Inferior parietal cortex (tissue), 1 donor: ENCODE data around the gene C21orf91.

ENCODE experiments used
- DNase-seq: peaks from one replicate; pipeline ENCODE4 v3.0.0-alpha.2; 2016; ENCODE audit errors: extremely low spot score

Gene C21orf91

GRCh38 chr21:17797967-17798366 lies 21.2 kb downstream of the C21orf91 start:
- DNase-seq, result no peak

DNA sequence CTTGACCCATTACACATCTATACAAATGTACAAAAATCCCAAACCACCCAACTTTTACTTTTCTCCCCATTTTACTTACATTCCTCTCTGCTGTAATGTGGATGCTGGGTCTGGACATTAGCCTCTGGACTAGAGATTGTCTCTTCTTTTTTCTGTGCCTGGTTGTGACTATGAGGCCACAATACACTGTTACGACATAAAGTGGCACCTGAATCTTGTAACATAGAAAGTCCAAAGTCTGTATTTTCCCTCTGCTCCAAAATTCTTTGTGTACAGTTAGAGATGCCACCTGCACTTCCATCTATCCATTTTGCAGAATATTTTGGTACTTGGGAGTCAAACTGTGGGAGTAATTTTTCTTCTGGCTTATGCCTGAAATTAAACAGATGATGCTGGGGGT lies 22.7 kb downstream of the C21orf91 start:
- no peak for DNase-seq

GRCh38 chr21:17796037-17796403 lies 23.1 kb downstream of the C21orf91 start:
- DNase-seq, result no peak

DNA sequence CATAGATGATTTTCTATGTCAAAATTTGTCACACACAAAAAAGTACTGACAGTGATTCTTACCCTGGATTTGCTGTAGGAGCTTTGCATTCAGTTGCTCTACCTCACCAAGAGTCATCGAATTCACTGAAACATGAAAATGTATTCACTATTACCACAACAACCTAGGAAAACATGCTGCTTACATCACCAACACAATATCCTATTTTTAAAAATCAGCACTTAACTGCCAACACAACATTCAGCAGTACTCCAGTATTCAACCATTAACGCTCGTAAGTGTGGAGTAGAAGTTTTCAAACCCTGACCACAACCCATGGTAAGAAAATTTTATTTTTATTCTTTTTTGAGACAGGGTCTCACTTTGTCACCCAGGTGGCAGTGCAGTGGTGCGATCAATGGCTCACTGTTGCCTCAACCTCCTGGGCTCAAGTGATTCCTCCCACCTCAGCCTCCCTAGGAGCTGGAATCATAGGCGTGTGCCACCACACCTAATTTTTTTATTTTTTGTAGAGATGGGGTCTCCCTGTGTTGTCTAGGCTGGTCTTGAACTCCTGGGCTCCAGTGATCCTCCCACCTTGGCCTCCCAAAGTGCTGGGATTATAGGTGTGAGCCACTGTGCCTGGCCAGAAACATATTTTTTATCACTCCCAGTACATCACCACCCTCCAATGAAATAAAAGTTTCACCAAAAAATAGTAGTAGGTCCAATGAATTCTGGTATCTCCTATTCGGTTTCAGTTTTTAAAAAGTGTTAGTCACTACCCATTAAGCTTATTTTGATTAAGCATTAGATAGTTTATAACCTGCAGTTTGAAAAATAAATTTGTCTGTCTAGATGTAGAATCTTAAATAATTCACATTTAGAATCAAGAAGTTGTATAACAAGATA lies 23.8 kb downstream of the C21orf91 start:
- no peak for DNase-seq

DNA sequence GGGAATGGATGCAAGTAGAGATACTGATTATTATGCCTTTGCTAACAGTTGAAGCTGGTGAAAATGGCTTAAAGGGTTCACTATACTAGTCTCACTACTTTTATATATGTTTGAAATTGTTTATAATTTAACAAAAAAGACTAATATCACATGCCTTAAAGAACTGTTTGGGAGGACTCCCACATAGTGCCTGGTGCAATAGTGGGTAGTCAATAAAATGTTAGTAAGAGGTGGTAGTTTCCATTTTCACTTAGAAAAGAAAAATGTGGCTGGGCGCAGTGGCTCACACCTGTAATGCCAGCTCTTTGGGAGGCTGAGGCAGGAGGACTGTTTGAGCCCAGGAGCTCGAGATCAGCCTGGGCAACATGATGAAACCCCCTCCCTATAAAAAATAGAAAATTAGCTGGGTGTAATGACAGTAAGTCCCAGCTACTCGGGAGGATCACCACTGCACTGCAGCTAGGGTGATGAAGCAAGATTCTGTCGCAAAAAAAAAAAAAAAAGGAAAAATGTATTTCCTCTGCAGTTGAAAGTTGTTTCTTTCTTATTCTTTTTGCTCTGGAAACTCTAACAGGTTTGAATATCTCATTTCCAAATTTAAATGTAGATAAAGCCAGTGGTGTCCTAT lies 24.5 kb downstream of the C21orf91 start:
- no peak for DNase-seq

DNA sequence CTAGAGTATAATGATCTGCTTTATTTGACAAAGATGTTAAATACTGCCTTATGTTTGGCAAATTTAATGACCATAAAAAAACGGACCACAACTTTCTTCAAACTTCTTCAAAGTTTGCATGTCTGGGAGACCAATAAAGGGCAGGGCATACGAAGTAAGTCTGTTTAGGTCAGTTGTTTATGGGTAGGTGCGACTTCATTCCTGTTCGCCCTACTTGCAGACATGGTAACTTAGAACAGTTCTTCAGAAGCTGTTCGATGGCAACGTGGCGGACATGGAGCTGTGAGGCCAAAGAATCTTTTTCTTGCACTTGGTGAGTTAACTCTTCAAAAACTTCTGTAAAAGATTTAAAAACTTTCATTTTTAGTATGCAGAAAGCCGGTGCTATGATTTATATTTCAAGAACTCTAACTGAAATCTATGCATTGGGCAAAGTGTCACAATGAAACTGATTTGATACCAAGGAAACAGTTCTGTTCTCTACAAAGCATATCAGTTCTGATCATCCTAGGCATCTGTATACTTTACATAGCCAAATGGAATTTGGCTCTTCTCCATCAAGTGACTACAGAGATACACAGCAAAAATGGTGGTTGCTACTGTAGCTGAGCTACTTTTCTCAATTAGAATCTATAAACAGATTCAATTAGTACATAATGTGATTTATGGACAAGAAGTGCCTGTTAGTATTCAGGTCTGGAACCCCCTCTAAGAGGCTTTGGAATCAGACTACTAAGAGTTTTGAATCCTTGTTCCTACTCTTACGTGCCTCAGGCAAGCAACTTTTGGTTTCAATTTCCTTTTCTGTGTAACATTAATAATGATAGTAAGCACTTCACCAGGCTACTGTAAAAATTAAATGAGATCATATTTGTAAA lies 25.7 kb downstream of the C21orf91 start:
- no peak for DNase-seq

- no peak for DNase-seq
Measured at GRCh38 chr21:17789656-17790055, 29.5 kb downstream of the C21orf91 start.

DNA sequence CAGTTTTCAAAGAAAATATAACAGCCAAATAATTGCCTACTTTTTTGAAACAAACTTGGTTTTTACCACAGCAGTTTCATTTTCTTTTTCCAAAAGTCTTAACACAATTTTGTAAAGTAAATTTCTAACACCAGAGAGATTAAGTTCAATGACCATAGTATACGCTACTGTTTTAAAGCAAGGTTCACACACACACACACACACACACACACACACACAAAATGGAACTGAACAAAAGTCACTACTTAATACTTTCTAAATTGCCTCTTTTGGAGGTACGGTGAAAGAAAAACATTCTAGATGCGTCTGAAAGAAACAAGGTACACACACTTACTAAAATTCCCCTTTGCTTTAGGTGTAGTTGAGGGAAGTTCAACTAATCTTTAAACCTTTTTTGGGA lies 30.1 kb downstream of the C21orf91 start:
- DNase-seq, result no peak

DNA sequence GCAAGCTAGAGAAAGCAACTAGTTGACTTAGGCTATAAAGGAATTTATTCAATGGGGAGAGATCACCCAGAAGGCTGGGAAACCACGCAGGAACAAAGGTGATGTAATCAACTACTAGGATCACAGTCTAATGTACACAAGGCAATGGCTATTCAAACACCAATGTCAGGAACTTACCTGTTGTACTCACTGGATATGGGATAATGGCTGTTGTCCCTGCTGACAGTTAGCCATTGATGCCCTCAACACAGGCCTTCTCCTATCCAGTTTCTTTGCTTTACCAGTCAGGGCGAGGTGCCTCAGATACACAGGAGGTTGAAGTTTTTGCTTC lies 32.3 kb downstream of the C21orf91 start:
- no peak for DNase-seq

DNA sequence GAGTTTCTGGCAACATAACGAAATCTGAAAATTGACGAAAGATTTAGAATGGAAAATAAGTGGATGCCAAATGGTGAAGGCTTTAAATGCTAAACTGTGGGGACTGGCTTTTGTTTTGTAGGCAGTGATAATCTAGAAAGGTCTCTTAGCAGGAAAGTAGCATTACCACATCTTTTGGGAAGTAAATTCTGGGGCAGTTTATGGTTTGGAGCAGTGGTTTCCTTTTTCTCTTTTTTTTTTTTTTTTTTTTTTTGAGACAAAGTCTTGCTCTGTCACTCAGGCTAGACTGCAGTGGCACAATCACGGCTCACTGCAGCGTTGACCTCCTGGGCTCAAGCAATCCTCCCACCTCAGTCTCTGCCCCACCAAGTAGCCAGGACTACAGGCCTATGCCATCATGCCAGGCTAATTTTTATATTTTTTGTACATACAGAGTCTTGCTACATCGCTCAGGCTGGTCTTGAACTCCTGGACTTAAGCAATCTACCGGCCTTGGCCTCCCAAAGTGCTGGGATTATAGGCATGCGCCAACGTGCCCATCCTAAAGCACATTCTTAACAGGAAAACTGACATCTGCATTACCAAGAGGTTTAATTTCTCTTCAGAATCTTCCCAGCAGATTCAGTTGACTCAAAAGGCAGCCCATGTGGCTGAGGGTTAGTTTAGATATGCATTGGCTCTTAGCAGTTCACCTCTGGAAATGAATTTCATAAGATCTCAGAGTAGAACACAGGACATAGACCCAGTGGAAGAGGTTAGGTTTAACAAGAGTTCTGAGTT lies 32.9 kb downstream of the C21orf91 start:
- no peak for DNase-seq

- DNase-seq, result no peak
Measured at GRCh38 chr21:17785403-17785788, 33.8 kb downstream of the C21orf91 start.

DNA sequence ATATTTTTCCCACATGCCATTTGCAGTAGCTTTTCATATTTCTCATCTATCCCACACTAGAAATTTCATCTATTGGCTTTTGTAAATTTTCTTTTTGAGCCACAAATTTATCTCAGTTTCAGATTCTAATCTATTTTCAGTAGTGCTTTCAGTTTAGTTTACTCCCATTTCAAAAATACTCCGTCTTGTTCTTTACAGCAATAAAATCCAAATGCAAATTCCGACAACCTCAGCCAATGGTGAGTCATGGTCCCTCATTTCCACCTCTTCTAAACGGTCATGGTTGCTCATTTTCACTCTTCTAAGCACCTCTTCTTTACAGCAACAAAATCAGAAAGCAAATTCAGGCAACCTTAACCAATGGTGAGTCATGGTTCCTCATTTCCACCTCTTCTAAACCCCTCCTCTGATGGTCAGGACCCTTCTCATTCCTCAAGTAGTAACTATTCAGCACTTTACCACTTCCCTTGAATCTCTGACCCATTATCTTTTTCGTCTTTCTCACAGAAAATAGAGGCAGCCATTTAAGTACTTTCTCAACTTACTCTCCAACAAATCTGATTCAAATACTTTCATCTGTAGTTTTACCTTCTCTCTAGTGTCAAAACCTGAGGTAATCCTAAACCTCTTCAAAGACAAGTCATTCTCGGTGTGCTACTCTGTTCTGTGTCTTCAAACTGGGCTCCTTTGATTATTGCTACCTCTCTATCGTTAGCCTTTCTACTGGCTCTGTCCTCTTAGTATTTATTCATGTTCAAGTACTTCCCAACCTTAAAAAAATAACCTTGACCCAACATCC lies 34.4 kb downstream of the C21orf91 start:
- no peak for DNase-seq

DNA sequence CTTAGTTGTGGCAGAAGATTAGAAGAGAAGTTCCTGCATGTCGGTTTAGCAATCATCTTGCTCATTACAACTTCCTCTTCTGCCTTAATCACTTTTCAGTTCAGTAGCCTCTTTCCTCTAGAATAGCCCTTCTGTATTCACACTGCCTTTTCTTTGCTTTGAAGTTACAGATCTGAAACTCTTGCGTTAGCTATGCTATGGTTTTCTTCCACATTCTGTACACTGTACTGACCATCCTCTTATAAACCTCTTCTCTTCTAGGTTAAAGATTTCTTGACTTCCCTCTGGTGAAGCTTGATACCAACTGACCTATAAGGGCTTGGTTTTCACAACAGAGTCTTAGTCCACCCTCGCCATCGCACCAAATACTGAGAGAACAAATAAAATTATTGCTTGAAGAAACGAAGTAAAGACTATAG lies 35.0 kb downstream of the C21orf91 start:
- no peak for DNase-seq

DNA sequence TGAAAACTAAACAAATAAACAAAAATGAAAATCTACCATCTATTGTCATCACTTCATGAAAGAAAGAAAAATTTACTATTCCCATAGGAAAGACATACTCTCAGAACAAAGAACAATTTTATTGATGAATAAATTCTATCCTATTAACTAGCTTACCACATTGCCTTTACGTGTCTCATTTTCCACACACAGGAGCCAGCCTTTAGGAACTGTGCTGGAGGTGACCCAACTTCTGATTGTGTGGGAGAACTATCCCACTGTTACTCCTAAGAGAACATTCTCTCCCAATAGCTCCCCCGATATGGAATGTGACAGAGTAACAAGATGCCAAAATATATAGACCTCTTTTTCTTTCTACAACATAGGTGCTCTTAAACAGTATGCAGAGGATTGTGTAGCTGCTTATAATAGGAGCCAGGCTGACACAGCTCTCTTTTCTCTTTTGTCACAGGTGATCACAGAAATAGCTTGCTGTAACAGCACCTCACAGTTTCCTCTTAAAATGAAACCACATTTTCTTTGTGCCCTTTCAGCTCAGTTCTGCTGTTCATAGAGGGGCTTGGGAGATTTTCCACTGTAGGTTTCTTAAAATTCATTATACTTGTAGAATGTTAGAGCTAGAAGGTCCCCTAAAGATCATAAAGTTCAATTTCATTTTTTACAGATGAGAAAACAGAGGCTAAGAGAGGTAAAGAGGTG lies 35.5 kb downstream of the C21orf91 start:
- no peak for DNase-seq

DNA sequence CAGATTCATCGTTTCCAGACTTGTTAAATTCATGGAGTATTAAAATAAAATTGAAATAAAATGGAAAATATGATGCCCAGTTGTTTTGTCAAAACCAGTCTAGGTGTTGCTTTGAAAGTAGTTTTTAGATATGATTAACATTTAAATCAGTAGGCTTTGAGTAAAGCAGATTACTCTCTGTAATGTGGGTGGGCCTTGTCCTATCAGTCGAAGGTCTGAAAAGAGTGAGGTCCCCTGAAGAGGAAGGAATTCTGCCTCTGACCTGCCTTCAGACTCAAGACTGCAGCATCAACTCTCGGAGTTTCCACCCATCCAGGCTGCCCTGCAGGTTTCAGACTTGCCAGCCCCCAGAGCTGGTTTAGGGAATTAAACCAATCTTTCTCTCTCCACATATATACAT lies 36.2 kb downstream of the C21orf91 start:
- no peak for DNase-seq

DNA sequence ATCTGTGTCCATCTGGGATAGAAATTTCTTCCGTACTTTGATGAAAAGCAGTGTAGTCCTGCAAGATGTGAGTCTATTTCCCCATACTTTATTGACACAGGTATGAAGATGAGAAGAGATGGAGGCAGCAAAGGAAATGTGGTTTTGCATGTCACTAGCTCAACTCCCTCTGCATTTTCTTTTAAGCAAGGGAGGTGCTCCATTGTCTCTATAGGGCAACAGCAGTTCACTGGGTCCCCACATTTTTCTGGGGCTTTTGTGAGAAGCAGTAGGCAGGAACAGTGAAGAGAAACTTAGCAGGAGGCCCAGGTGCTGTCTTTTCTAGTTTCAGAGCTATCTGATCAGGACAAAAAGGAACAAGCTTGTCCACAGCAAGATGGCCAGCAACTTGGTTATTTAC lies 37.1 kb downstream of the C21orf91 start:
- no peak for DNase-seq

DNA sequence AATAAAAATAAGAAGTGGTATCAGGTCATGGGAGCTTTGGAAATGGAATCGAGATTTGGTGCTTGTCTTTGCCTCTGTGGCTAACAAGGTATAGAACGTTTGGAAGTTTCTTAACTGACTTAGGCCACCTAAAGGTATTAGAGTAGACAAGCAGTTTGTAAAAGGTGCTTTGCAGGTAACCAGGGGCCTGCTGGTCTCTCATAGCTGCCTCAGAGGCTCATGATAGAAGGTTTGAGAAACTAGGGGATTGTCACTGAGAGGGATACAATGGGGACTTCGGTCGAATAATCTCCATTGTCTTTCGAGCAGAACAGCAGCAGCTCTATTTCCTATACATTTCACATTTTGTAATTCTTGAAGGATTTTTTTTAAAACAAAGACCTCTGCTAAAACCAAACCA lies 37.6 kb downstream of the C21orf91 start:
- no peak for DNase-seq

GRCh38 chr21:17780539-17780938 lies 38.6 kb downstream of the C21orf91 start:
- DNase-seq, result no peak

GRCh38 chr21:17779980-17780379 lies 39.2 kb downstream of the C21orf91 start:
- no peak for DNase-seq

GRCh38 chr21:17779496-17779895 lies 39.7 kb downstream of the C21orf91 start:
- DNase-seq, result no peak
